A549 treated with DMSO at 1 μM for 4 hours (cell line): ENCODE results near the gene ZNF136. TPM values are rescaled to one million over a fixed set of nuclear protein-coding genes. Genes with fewer than 3 reads are reported as not detected.

ENCODE experiments used
- total RNA-seq: library from RNA; stranded (reverse); fragments of 200-300 nt; extraction: Qiagen RNA extraction; gene quantifications from 5 replicates; pipeline ENCODE4 v1.2.3, GENCODE V29; 2022; ENCODE audit warnings: low read depth

Gene ZNF136
- total RNA-seq = 1.3 to 3.8 TPM (median 1.7 TPM) in 5 replicates

DNA sequence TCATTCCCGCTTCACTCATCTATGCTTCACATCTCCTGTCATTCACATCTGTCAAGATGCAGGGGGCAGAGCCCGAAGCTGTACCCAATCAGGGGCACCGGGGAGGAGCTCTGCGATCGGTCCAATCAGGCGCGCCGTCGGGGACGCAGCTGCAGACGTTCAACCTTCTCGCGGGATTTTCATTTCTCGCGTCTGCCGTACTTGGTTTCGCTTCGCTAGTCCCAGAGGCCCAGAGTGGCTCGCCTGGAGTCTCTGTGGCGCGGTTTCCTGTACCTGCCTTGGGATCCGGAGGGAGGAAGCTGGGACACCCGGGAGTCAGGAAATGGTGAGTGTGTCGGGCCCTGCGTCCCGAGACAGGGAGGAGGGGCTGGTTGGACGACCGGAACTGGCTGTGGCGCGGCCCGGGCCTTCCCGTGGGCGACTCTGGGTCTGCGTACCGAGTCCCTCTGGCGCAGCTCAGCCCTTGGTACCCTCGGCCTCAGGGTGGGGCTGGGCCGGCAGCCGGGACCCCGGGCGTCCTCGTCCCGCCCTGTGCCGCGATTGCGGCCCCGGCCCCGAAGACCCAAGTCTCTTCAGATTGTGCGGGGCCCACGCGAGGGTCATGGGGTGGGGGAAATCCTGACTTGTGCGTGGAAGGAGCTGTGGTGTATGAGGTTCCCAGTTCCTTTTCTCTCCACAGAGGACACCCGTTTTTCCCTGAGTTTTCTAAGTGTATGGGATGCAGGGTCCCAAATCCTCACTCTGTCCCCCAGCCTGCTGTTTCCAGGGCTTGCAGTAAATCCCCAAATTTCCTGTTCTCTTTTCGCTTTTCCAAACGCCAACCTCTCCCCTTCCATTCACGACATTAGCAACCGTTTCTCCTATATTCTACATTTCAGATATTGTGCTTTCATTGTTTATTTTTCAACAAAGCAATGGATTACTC is at the start of gene ZNF136:
Gene ZNF136, plus strand, starts transcription at position 215 of the 925 bp plus-strand sequence. Its CDS starts 108 bp downstream, at position 323.

DNA sequence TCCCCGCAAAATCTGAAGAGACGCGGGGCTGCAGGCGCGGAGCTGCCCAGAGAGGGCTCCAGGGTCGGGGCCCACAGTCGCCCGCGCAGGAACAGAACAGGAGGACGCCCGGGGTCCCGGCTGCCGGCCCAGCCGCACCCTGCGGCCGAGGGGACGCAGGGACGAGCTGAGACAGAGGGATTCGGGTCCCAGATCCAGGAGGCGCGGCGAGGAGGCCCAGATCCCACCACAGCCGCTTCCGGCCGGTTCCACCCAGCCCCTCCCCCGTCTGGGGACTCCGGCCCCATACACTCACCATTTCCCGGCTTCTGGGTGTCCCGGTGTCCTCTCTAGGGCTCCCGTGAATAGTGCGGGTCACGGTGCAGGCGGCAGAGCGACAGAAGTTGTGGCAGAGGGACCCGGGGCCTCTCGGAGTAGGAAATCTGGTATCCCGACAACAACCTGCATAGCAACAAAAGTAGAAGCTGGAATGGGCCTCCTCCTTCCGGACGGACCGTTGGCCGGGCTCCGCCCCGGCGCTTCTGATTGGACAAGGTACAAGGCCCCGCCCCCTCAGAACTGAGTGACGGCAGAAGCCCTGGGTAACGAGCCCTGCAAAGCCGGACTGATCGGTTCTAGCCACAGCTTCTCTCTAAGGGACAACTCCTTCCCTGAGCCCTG is 22.9 kb upstream of the ZNF136 start, which contains the start of gene ZNF20:
Gene ZNF20, minus strand, starts transcription at position 466 of the 660 bp plus-strand sequence. Its CDS starts 168 bp downstream, at position 298.

DNA sequence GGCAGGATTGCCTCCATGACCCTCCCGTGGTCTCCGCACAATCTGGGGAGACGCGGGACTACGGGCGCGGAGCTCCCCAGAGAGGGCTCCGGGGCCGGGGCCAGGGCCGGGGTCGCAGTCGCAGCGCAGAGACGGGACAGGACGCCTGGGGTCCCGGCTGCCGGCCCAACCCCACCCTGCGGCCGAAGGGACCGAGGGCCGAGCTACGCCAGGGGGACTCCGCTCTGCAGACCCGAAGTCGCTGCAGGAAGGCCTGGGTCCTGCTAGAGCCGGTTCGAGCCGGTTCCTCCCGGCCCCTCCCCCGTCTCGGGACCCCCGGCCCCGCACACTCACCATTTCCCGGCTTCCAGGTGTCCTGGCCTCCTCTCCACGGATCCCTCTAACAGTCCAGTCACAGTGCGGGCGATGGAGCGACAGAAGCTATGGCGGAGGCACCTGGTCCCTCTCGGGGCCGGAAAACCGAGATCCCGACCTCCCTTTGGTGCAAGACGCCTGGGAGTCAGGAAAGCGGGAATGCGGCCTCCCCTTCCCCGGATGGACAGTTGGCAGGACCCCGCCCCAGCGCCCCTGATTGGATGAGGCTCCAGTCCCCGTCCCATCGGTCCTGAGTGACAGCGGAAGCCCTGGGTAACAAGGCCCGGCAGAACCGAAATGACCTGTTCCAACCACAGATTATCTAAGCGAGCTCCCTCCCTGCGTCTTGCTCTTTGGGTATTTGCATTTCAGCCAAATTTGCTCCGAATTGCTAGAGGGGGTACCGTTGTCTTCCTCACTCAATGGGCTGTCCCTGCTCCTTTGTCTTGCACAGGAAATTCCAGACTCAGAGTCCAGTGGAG is 6.5 kb upstream of the ZNF136 start, which contains the start of gene ZNF625:
Gene ZNF625, minus strand, starts transcription at position 512 of the 836 bp plus-strand sequence. Its CDS starts 176 bp downstream, at position 336.

Other genes with a start within 250 kb of the ZNF136 start
- 0.19 to 0.33 TPM (median 0.30 TPM) in 5 replicates for gene ZNF700, start 238.0 kb upstream of the ZNF136 start, total RNA-seq
- not detected in 5 replicates for gene ZNF763, start 198.1 kb upstream of the ZNF136 start, total RNA-seq
- not detected in 5 replicates for gene ZNF433, start 127.4 kb upstream of the ZNF136 start, total RNA-seq
- not detected in 5 replicates for gene ZNF878, start 110.1 kb upstream of the ZNF136 start, total RNA-seq
- not detected in 5 replicates for gene ZNF844, start 98.4 kb upstream of the ZNF136 start, total RNA-seq
- gene ZNF20, start 22.7 kb upstream of the ZNF136 start, total RNA-seq = 0.11 to 0.35 TPM in 2 of 5 replicates, not detected in the others
- not detected in 5 replicates for gene ZNF625, start 6.4 kb upstream of the ZNF136 start, total RNA-seq
- gene ZNF44, start 131.8 kb downstream of the ZNF136 start, total RNA-seq = 0.57 to 0.80 TPM (median 0.72 TPM) in 5 replicates
- gene ZNF563, start 170.5 kb downstream of the ZNF136 start, total RNA-seq = not detected in 5 replicates
- not detected in 5 replicates for gene ZNF442, start 202.6 kb downstream of the ZNF136 start, total RNA-seq
- 1.4 to 1.7 TPM (median 1.5 TPM) in 5 replicates for gene ZNF799, start 238.2 kb downstream of the ZNF136 start, total RNA-seq